GM12872 (cell line): ENCODE measurements around the gene THY1.

ENCODE experiments used
- TF ChIP-seq, protein P1 (sequence below): IDR thresholded peaks from 3 replicates; pipeline ENCODE4 v1.5.1; 2011; ENCODE audit warnings: low read depth, mild to moderate bottlenecking, low read length, moderate library complexity; ENCODE audit not compliant: insufficient read depth

The THY1 gene

GRCh38 chr11:119447664-119448242 is 24.8 kb upstream of the THY1 start:
- TF ChIP-seq, protein P1, sequence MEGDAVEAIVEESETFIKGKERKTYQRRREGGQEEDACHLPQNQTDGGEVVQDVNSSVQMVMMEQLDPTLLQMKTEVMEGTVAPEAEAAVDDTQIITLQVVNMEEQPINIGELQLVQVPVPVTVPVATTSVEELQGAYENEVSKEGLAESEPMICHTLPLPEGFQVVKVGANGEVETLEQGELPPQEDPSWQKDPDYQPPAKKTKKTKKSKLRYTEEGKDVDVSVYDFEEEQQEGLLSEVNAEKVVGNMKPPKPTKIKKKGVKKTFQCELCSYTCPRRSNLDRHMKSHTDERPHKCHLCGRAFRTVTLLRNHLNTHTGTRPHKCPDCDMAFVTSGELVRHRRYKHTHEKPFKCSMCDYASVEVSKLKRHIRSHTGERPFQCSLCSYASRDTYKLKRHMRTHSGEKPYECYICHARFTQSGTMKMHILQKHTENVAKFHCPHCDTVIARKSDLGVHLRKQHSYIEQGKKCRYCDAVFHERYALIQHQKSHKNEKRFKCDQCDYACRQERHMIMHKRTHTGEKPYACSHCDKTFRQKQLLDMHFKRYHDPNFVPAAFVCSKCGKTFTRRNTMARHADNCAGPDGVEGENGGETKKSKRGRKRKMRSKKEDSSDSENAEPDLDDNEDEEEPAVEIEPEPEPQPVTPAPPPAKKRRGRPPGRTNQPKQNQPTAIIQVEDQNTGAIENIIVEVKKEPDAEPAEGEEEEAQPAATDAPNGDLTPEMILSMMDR, result no peak

DNA sequence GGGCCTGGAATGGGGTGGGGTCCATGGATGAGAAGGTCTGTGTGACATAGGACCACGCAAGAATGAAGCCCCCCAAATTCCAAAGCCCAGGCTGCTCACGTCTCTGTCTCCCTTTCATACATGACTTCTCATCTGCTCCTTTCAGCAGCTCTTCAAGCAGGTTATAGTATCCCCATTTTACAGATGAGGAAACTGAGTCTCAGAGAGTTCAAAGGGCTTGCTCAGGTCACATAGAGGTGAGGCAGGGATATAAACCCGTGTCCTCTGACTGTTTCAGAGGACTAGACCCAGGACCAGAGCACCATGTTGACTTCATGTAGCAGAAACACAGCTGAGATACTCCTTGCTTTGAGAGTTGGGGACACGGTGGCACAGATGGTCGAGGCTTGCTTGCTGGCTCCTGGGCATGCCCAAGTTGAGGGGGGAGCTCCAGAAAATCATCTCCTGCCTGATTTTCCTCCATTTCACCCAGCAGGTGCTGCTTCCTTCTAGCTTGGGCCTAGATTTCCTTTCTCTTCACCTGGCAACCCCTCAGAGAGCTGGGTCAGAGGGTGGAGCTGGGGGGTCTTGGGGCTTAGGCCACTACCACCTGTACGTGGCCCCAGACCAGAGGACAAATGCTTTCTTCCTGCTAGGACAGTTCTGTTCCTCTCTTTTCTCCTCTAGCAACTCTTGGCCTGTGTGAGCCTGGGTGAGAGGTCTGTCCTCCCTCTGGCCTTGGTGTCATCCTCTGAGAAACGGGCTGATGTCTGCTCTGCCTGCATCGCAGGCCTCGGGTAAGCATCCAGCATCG is 24.1 kb upstream of the THY1 start:
- TF ChIP-seq, protein P1, result no peak

DNA sequence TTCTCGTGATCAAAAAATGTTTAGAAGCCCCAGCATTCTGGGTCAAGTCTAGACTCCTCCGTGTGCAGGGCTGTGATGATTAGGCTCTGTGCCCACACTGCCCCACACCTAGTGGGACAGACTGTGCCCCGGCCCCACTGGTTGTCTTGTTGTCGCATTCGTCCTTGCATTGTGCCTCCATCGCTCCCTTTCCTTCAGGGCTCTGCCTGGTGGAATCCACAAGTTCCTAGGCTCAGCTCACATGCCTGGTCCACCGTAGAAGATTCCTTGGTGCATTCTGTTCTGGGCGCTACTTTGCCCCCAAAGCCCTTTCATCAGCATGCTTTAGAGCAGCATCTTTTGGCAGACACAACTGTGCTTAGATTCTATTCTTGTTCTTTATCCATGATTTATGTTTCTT is 23.5 kb upstream of the THY1 start:
- TF ChIP-seq, protein P1, result no peak

DNA sequence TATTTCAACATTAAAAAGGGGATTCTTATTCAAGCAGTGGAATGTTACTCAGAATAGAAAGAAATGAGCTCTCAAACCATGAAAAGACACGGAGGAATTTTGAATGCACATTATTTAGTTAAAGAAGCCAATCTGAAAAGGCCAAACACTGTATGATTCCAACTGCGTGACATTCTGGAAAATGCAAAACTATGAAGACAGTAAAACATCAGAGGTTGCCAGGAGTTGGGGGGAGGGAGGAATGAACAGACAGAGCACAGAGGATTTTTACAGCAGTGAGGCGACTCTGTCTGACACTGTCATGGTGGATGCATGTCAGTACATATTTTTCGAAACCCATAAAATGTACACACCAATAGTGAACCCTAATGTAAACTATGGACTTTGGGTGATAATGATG is 22.9 kb upstream of the THY1 start:
- TF ChIP-seq, protein P1, result no peak

GRCh38 chr11:119445379-119445778 is 22.4 kb upstream of the THY1 start:
- TF ChIP-seq, protein P1, result no peak

DNA sequence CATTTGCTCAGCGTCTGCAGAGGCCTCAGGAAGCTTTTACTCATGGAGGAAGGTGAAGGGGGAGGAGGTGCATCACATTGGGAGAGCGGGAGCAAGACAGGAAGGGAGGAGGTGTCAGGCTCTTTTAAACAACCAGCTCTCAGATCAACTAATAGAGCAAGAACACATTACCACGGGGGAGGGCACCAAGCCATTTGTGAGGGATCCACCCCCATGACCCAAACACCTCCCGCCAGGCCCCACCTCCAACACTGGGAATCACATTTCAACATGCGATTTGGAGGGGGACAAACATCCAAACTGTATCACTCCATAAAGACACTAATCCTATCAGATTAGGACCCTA is 18.9 kb upstream of the THY1 start:
- TF ChIP-seq, protein P1, result no peak

GRCh38 chr11:119438599-119438998 is 15.6 kb upstream of the THY1 start:
- TF ChIP-seq, protein P1, result no peak
